Measurements from ENCODE around the gene DPH6.

The DPH6 gene

DNA sequence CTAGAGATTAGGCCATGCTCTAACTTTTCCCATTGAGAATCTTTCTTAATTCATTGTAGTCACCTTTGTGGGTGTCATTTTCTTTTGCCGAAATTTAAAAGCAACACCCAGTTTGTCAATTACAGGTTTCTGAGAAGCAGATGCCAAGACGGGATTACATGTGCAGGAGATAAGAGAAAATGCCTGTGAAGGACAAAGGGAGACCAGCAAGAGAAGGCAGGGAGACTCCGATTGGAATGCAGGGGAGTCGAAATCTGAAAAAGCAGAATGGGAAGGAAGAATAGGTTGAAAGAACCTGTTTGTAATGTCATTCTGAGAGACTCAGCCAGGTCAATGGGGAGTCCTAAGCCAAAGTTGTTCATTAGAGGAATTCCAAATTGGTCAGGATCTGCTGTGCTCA is 3.6 kb upstream of the DPH6 start:
- Histone ChIP-seq H3K56ac (ENCODE audit: low read length) (no peak overlapping the region), H2BK15ac (replicated peaks; ENCODE audit: low read depth) (no peak overlapping the region), H3K36me3 (ENCODE audit: control insufficient read depth, insufficient read depth, low read length) (no peaks in the 10 kb centered on the region), H2BK120ac (ENCODE audit: low read depth, low read length) (no peak overlapping the region), H3K18ac (ENCODE audit: low read length) (no peak overlapping the region), H3K27ac (ENCODE audit: low read depth, low read length) (no peak overlapping the region), H3K4me1 (ENCODE audit: control insufficient read depth, low read depth, low read length) (peaks cover 13% of the 10 kb centered on the region), H3K23ac (ENCODE audit: low read length) (no peak overlapping the region), H4K8ac (ENCODE audit: low read depth, low read length) (no peak overlapping the region), H2BK5ac (ENCODE audit: low read length) (no peak overlapping the region), H3K79me2 (ENCODE audit: control insufficient read depth, insufficient read depth, low read length) (no peaks in the 10 kb centered on the region), H2AK5ac (ENCODE audit: low read length) (no peak overlapping the region), H3K27me3 (ENCODE audit: insufficient read depth, low read length, poor library complexity) (no peaks in the 10 kb centered on the region), H3K4ac (ENCODE audit: low read depth, low read length) (no peak overlapping the region), H3K4me3 (ENCODE audit: low read length) (no peak overlapping the region), H4K5ac (ENCODE audit: low read length) (no peak overlapping the region), H3K9ac (ENCODE audit: low read length) (no peak overlapping the region), H3K79me1 (ENCODE audit: low read length) (no peaks in the 10 kb centered on the region), H3K4me2 (ENCODE audit: low read length) (no peak overlapping the region)
- WGBS (ENCODE audit: extremely low coverage, insufficient coverage, low lambda C conversion rate), result no CpG with 5 or more reads among the region's 4 CpGs
- peak; percentile 70 for DNase-seq

DNA sequence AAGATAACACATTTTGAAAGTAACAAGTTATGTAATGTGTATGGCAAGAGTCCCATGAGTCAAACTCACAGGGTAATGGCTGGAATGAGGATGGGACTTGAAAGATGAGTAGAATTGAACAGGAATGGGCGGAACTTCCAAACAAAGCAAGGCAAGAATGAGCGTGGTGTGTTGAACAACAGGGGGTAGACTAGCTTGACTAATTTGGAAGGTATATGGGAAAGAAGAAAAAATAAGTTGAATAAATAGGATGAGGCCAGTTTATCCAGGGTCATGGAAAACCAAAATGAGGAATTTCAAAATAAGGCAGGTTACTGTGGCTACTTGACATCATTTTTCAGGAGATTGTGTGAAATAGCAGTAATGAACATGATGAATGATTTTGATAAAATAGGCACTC is 2.5 kb upstream of the DPH6 start:
- no peak overlapping the region for H3K4me3 ChIP-seq (ENCODE audit: low read length)
- no peak overlapping the region for H3K18ac ChIP-seq (ENCODE audit: low read length)
- no peak overlapping the region for H2BK120ac ChIP-seq (ENCODE audit: low read depth, low read length)
- no peaks in the 10 kb centered on the region for H3K79me1 ChIP-seq (ENCODE audit: low read length)
- no peaks in the 10 kb centered on the region for H3K79me2 ChIP-seq (ENCODE audit: control insufficient read depth, insufficient read depth, low read length)
- peak overlapping the region; percentile 44 for H3K56ac ChIP-seq (ENCODE audit: low read length)
- H3K23ac ChIP-seq (ENCODE audit: low read length), result no peak overlapping the region
- H3K4ac ChIP-seq (ENCODE audit: low read depth, low read length), result no peak overlapping the region
- peak overlapping the region; percentile 94 for H2BK15ac ChIP-seq (replicated peaks; ENCODE audit: low read depth)
- H2AK5ac ChIP-seq (ENCODE audit: low read length), result no peak overlapping the region
- WGBS (ENCODE audit: extremely low coverage, insufficient coverage, low lambda C conversion rate), result no CpG with 5 or more reads among the region's 2 CpGs
- H4K5ac ChIP-seq (ENCODE audit: low read length), result no peak overlapping the region
- H3K27ac ChIP-seq (ENCODE audit: low read depth, low read length), result peak overlapping the region; percentile 85
- H3K4me2 ChIP-seq (ENCODE audit: low read length), result no peak overlapping the region
- no peaks in the 10 kb centered on the region for H3K27me3 ChIP-seq (ENCODE audit: insufficient read depth, low read length, poor library complexity)
- H2BK5ac ChIP-seq (ENCODE audit: low read length), result no peak overlapping the region
- DNase-seq, result peak; percentile 74
- no peak overlapping the region for H4K8ac ChIP-seq (ENCODE audit: low read depth, low read length)
- no peak overlapping the region for H3K9ac ChIP-seq (ENCODE audit: low read length)
- H3K4me1 ChIP-seq (ENCODE audit: control insufficient read depth, low read depth, low read length), result peaks cover 13% of the 10 kb centered on the region
- no peaks in the 10 kb centered on the region for H3K36me3 ChIP-seq (ENCODE audit: control insufficient read depth, insufficient read depth, low read length)

- no peak overlapping the region for H3K9ac ChIP-seq (ENCODE audit: low read length)
- H3K4me3 ChIP-seq (ENCODE audit: low read length), result no peak overlapping the region
- H3K18ac ChIP-seq (ENCODE audit: low read length), result peak overlapping the region; percentile 56
- H4K8ac ChIP-seq (ENCODE audit: low read depth, low read length), result no peak overlapping the region
- peaks cover 13% of the 10 kb centered on the region for H3K4me1 ChIP-seq (ENCODE audit: control insufficient read depth, low read depth, low read length)
- H3K56ac ChIP-seq (ENCODE audit: low read length), result peak overlapping the region; percentile 62
- H3K23ac ChIP-seq (ENCODE audit: low read length), result no peak overlapping the region
- H2BK5ac ChIP-seq (ENCODE audit: low read length), result no peak overlapping the region
- H2BK15ac ChIP-seq (replicated peaks; ENCODE audit: low read depth), result no peak overlapping the region
- no peaks in the 10 kb centered on the region for H3K79me2 ChIP-seq (ENCODE audit: control insufficient read depth, insufficient read depth, low read length)
- H3K4ac ChIP-seq (ENCODE audit: low read depth, low read length), result no peak overlapping the region
- no peaks in the 10 kb centered on the region for H3K27me3 ChIP-seq (ENCODE audit: insufficient read depth, low read length, poor library complexity)
- WGBS (ENCODE audit: extremely low coverage, insufficient coverage, low lambda C conversion rate), result no CpG with 5 or more reads among the region's 11 CpGs
- H2AK5ac ChIP-seq (ENCODE audit: low read length), result no peak overlapping the region
- H3K79me1 ChIP-seq (ENCODE audit: low read length), result no peaks in the 10 kb centered on the region
- H3K27ac ChIP-seq (ENCODE audit: low read depth, low read length), result peak overlapping the region; percentile 85
- no peak overlapping the region for H4K5ac ChIP-seq (ENCODE audit: low read length)
- H3K36me3 ChIP-seq (ENCODE audit: control insufficient read depth, insufficient read depth, low read length), result no peaks in the 10 kb centered on the region
- peak overlapping the region; percentile 12 for H3K4me2 ChIP-seq (ENCODE audit: low read length)
- H2BK120ac ChIP-seq (ENCODE audit: low read depth, low read length), result peak overlapping the region; percentile 74
- peak; percentile 90 for DNase-seq
Measured at GRCh38 chr15:35547775-35548364, 1.9 kb upstream of the DPH6 start.

DNA sequence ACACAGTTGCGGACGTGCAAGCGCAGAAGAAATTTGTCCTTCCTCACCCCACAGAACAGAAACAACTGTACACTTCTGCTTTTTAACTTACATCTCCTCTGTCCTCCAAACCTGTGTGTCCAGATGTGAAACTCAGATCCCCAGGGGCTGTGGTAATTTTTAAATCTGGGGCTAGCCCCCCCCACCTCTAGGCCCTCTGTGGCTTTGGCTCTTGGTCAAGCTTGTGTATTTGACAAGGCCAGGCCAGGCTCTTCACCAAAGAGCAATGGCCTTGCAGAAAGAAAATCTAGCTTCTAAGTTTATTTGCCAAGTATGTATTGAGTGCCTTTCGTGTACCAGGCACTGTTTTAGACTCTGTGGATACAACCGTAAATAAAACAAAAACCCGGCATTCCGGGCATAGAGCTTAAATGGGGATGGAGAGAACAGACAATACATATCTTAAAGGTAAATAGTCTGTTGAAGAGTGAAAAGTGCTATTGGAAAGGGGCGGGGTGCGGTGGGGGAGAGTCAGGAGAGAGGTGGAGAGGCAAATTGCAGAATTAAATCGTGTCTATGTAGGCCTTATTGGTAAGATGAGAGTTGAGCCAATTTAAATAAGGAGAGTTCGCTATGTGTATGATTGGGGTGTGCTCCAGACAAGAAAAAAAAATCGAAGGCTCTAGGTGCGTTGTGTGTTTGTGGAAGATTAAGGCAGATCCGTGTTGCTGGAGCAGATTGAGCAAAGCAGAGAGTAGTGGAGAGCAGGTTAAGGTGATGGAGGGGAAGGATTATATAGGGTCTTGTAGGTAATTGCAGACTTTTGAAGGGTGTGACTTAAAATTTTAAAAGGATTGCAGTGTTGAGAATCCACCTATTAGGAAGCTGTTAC is 781 bp upstream of the DPH6 start:
- Histone ChIP-seq H3K27me3 (ENCODE audit: insufficient read depth, low read length, poor library complexity) (no peaks in the 10 kb centered on the region), H3K9ac (ENCODE audit: low read length) (peak overlapping the region; percentile 87), H3K4me3 (ENCODE audit: low read length) (peak overlapping the region; percentile 49), H2BK5ac (ENCODE audit: low read length) (peak overlapping the region; percentile 20), H3K4ac (ENCODE audit: low read depth, low read length) (peak overlapping the region; percentile 56), H2BK15ac (replicated peaks; ENCODE audit: low read depth) (no peak overlapping the region), H3K4me2 (ENCODE audit: low read length) (peak overlapping the region; percentile 51), H3K23ac (ENCODE audit: low read length) (no peak overlapping the region), H3K79me2 (ENCODE audit: control insufficient read depth, insufficient read depth, low read length) (no peaks in the 10 kb centered on the region), H2BK120ac (ENCODE audit: low read depth, low read length) (no peak overlapping the region), H3K36me3 (ENCODE audit: control insufficient read depth, insufficient read depth, low read length) (no peaks in the 10 kb centered on the region), H3K4me1 (ENCODE audit: control insufficient read depth, low read depth, low read length) (peaks cover 13% of the 10 kb centered on the region), H3K18ac (ENCODE audit: low read length) (peak overlapping the region; percentile 52), H2AK5ac (ENCODE audit: low read length) (no peak overlapping the region), H3K27ac (ENCODE audit: low read depth, low read length) (peak overlapping the region; percentile 97), H3K79me1 (ENCODE audit: low read length) (no peaks in the 10 kb centered on the region), H3K56ac (ENCODE audit: low read length) (peak overlapping the region; percentile 95), H4K5ac (ENCODE audit: low read length) (peak overlapping the region; percentile 89), H4K8ac (ENCODE audit: low read depth, low read length) (no peak overlapping the region)
- no CpG with 5 or more reads among the region's 14 CpGs for WGBS (ENCODE audit: extremely low coverage, insufficient coverage, low lambda C conversion rate)
- no peak for DNase-seq

GRCh38 chr15:35545316-35545823 is 595 bp downstream of the DPH6 start:
- H3K27ac ChIP-seq (ENCODE audit: low read depth, low read length), result peak overlapping the region; percentile 97
- H2BK120ac ChIP-seq (ENCODE audit: low read depth, low read length), result no peak overlapping the region
- H3K79me2 ChIP-seq (ENCODE audit: control insufficient read depth, insufficient read depth, low read length), result no peaks in the 10 kb centered on the region
- H3K79me1 ChIP-seq (ENCODE audit: low read length), result no peaks in the 10 kb centered on the region
- peak overlapping the region; percentile 24 for H2BK5ac ChIP-seq (ENCODE audit: low read length)
- no peaks in the 10 kb centered on the region for H3K27me3 ChIP-seq (ENCODE audit: insufficient read depth, low read length, poor library complexity)
- peak overlapping the region; percentile 17 for H3K18ac ChIP-seq (ENCODE audit: low read length)
- H3K4me2 ChIP-seq (ENCODE audit: low read length), result peak overlapping the region; percentile 21
- H4K5ac ChIP-seq (ENCODE audit: low read length), result no peak overlapping the region
- peaks cover 13% of the 10 kb centered on the region for H3K4me1 ChIP-seq (ENCODE audit: control insufficient read depth, low read depth, low read length)
- peak overlapping the region; percentile 87 for H3K9ac ChIP-seq (ENCODE audit: low read length)
- no peak overlapping the region for H2BK15ac ChIP-seq (replicated peaks; ENCODE audit: low read depth)
- no peak overlapping the region for H4K8ac ChIP-seq (ENCODE audit: low read depth, low read length)
- H3K4ac ChIP-seq (ENCODE audit: low read depth, low read length), result peak overlapping the region; percentile 17
- peak overlapping the region; percentile 56 for H3K4me3 ChIP-seq (ENCODE audit: low read length)
- no peak for DNase-seq
- H2AK5ac ChIP-seq (ENCODE audit: low read length), result no peak overlapping the region
- peak overlapping the region; percentile 95 for H3K56ac ChIP-seq (ENCODE audit: low read length)
- no CpG with 5 or more reads among the region's 15 CpGs for WGBS (ENCODE audit: extremely low coverage, insufficient coverage, low lambda C conversion rate)
- H3K36me3 ChIP-seq (ENCODE audit: control insufficient read depth, insufficient read depth, low read length), result no peaks in the 10 kb centered on the region
- no peak overlapping the region for H3K23ac ChIP-seq (ENCODE audit: low read length)
